OCI-LY7 (cell line): Measurements from ENCODE around the gene ZMYND11.

Experiments
- CTCF ChIP-seq: fragments of 200-600 bp; sonication (generic); conservative IDR thresholded peaks from 2 replicates; pipeline ENCODE4 v1.5.1; 2014; ENCODE audit warnings: mild to moderate bottlenecking, antibody characterized with exemption, low read length, moderate library complexity, mixed read lengths
- EZH2phosphoT487 ChIP-seq: fragments of 200-600 bp; sonication (generic); IDR thresholded peaks from 2 replicates; pipeline ENCODE4 v1.6.1; 2018; ENCODE audit warnings: low read depth, borderline replicate concordance, mild to moderate bottlenecking, mixed run types, antibody characterized with exemption, low read length, moderate library complexity, mixed read lengths

GRCh38 chr10:134247-135131 lies 766 bp upstream of the ZMYND11 start:
- TF ChIP-seq CTCF (no peak), EZH2phosphoT487 (no peak)
